HCT116 (cell line): Measurements from ENCODE around the gene COL1A1.

ENCODE experiments used
- EGR1 ChIP-seq: IDR thresholded peaks from 2 replicates; pipeline ENCODE4 v1.6.1; 2012; ENCODE audit warnings: low read depth
- EZH2 ChIP-seq: fragments of 200-600 bp; sonication (generic); IDR thresholded peaks from 2 replicates; pipeline ENCODE4 v1.6.1; 2017; ENCODE audit warnings: antibody characterized with exemption, mixed run types
- EZH2phosphoT487 ChIP-seq: fragments of 200-600 bp; IDR thresholded peaks from 2 replicates; pipeline ENCODE4 v1.6.1; 2018; ENCODE audit warnings: antibody characterized with exemption, borderline replicate concordance
- JUND ChIP-seq: IDR thresholded peaks from 2 replicates; pipeline ENCODE4 v1.6.1; 2012
- POLR2A ChIP-seq: IDR thresholded peaks from 2 replicates; pipeline ENCODE4 v1.7.0; 2011; ENCODE audit warnings: borderline replicate concordance; ENCODE audit not compliant: insufficient read depth, insufficient read length; ENCODE audit errors: extremely low read depth
- POLR2AphosphoS5 ChIP-seq: IDR thresholded peaks from 2 replicates; pipeline ENCODE4 v1.6.1; 2011; ENCODE audit warnings: mild to moderate bottlenecking, low read depth, low read length, moderate library complexity
- RAD21 ChIP-seq: IDR thresholded peaks from 2 replicates; pipeline ENCODE4 v1.6.1; 2012; ENCODE audit warnings: low read depth, mild to moderate bottlenecking
- SIN3A ChIP-seq: IDR thresholded peaks from 2 replicates; pipeline ENCODE4 v1.6.1; 2012; ENCODE audit warnings: low read depth
- SP1 ChIP-seq: IDR thresholded peaks from 2 replicates; pipeline ENCODE4 v1.6.1; 2012; ENCODE audit warnings: low read depth
- TF ChIP-seq, protein P1 (sequence below): IDR thresholded peaks from 2 replicates; pipeline ENCODE4 v1.6.1; 2012
- TF ChIP-seq, protein P2 (sequence below), 3 experiments: fragments of 200-600 bp in 1 of 3; sonication (generic) in 1 of 3; IDR thresholded peaks in 2 of 3; conservative IDR thresholded peaks in 1 of 3; 2 replicates each; pipeline ENCODE4 v1.5.1; 2012 to 2017; ENCODE audit warnings: low read depth in 2 of 3, low read length in 2 of 3, antibody characterized with exemption in 1 of 3, borderline replicate concordance in 1 of 3, control low read depth in 1 of 3, mild to moderate bottlenecking in 1 of 3, mixed read lengths in 1 of 3, mixed run types in 1 of 3, moderate library complexity in 1 of 3; ENCODE audit not compliant: insufficient read depth in 1 of 3
- TF ChIP-seq, protein P3 (sequence below): IDR thresholded peaks from 2 replicates; pipeline ENCODE4 v1.6.1; 2012

DNA sequence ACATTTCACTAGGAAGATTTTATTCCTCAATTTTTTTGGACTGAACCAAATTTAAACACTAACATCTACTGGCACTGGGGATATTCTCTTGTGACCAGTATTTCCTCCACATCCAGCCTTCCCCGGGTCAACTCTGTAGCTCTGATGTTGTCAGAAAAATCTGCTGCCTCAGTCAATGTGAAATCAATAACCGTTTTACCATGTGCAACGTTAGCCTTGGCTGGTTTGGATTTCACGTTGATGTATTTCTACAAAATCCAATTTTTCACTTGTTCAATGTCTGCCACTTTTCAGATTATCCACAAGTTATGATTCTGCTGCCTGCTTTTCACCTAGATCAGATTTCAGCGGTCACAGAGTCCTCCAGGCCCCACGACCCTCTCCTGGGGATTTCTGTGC lies 28.5 kb downstream of the COL1A1 start:
- no peak for TF ChIP-seq SIN3A
- no peak for TF ChIP-seq POLR2A
- TF ChIP-seq, protein P1, sequence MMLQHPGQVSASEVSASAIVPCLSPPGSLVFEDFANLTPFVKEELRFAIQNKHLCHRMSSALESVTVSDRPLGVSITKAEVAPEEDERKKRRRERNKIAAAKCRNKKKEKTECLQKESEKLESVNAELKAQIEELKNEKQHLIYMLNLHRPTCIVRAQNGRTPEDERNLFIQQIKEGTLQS: no peak
- no peak for TF ChIP-seq POLR2AphosphoS5
- no peak for TF ChIP-seq SP1
- no peak for TF ChIP-seq EZH2
- TF ChIP-seq, protein P2, sequence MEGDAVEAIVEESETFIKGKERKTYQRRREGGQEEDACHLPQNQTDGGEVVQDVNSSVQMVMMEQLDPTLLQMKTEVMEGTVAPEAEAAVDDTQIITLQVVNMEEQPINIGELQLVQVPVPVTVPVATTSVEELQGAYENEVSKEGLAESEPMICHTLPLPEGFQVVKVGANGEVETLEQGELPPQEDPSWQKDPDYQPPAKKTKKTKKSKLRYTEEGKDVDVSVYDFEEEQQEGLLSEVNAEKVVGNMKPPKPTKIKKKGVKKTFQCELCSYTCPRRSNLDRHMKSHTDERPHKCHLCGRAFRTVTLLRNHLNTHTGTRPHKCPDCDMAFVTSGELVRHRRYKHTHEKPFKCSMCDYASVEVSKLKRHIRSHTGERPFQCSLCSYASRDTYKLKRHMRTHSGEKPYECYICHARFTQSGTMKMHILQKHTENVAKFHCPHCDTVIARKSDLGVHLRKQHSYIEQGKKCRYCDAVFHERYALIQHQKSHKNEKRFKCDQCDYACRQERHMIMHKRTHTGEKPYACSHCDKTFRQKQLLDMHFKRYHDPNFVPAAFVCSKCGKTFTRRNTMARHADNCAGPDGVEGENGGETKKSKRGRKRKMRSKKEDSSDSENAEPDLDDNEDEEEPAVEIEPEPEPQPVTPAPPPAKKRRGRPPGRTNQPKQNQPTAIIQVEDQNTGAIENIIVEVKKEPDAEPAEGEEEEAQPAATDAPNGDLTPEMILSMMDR (IDR thresholded peaks at IDR 0.05 in 2 of 3, conservative IDR thresholded peaks at IDR 0.05 in 1 of 3; ENCODE audit: borderline replicate concordance in 1 of 3, insufficient read depth in 1 of 3, low read depth in 2 of 3, low read length in 2 of 3): no peak
- no peak for TF ChIP-seq JUND
- no peak for TF ChIP-seq EZH2phosphoT487
- TF ChIP-seq EGR1: no peak
- no peak for TF ChIP-seq RAD21
- TF ChIP-seq, protein P3, sequence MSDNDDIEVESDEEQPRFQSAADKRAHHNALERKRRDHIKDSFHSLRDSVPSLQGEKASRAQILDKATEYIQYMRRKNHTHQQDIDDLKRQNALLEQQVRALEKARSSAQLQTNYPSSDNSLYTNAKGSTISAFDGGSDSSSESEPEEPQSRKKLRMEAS: no peak
